GM21381 (cell line): Measurements from ENCODE around the gene SH3BP5.

ENCODE experiments used
- ATAC-seq: cut with Tn5 transposase; IDR thresholded peaks from one replicate; pipeline ENCODE4 v1.9.1; 2021; ENCODE audit warnings: mild to moderate bottlenecking, moderate library complexity; ENCODE audit not compliant: unreplicated experiment

The SH3BP5 gene

DNA sequence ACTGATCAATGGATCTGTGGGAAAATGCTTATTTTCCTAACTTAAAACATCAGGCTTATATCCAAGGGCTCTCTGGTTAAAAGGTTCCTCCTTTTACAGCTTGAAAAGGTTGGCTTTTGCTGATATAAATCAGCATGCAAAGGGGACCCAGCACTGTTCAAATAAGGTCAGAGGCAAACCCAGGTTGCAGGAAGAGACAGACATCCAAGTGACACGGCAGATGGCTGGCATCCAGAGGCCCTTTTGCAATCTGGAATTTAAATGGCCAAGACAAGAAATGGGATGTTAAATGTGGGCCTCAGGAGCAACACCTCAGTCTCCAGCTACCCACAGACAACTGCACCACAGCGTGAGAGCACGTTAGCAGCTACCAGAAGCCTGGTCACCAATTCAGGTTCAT lies 6.3 kb downstream of the SH3BP5 start:
- no peak for ATAC-seq

DNA sequence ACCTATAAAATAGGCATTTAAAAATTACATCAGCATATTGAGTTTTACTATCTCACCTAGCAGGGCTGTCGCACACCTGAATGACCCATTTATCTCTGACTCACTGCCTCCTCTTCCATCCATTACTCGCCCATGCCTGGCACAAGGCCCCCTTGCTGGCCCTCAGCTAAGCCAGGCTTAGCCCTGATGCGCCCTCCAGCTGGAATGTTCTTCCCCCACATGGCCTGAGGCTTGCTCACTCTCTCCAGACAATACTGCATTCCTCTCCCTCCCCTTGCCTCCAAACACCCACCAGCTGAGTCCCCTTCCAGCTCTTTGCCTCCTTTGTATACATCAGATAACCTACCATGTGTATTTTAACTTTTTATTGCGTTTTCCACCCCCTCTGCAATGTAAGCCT lies 7.2 kb downstream of the SH3BP5 start:
- ATAC-seq: no peak

DNA sequence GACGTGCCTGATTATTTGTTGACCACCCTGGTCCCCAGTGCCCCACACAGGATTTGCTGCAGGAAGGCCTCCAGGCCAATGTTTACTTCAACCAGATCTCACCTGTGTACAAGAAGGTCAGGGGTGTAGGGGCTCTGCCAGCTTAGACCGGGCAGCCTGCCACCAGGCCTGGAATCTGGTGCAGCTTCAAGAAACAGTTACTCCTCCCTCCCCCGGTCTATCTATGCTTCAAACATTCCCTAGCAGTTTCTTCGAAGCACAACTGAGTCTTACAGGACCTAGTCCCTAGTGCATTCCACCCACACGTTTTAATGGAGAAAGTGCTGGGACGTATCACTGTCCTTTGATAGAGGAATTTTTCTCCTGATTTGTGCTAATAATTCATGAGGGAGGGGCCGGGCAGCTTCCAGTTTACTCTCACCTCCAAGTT lies 8.0 kb downstream of the SH3BP5 start:
- ATAC-seq: no peak

- no peak for ATAC-seq
Measured at GRCh38 chr3:15323063-15323462, 9.3 kb downstream of the SH3BP5 start.

- ATAC-seq: no peak
Measured at GRCh38 chr3:15321349-15321748, 11.0 kb downstream of the SH3BP5 start.

- ATAC-seq: no peak
Measured at GRCh38 chr3:15319575-15319974, 12.8 kb downstream of the SH3BP5 start.

- no peak for ATAC-seq
Measured at GRCh38 chr3:15319136-15319535, 13.2 kb downstream of the SH3BP5 start.

DNA sequence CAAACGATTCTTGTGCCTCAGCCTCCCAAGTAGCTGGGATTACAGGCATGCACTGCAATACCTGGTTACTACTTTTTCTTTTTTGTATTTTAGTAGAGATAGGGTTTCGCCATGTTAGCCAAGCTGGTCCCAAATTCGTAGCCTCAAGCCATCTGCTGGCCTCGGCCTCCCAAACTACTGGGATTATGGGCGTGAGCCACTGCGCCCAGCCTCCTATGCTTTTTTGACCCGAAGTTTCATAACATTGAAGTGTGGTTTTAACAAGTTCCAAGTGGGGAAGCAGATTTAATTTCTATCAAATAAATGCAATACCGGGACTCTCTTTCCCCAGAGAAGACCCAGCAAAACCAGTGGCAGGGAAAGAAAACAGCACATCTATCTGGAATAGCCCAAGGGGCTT lies 13.7 kb downstream of the SH3BP5 start:
- no peak for ATAC-seq

- ATAC-seq: no peak
Measured at GRCh38 chr3:15316998-15317435, 15.4 kb downstream of the SH3BP5 start.

GRCh38 chr3:15315003-15315402 lies 17.4 kb downstream of the SH3BP5 start:
- no peak for ATAC-seq

DNA sequence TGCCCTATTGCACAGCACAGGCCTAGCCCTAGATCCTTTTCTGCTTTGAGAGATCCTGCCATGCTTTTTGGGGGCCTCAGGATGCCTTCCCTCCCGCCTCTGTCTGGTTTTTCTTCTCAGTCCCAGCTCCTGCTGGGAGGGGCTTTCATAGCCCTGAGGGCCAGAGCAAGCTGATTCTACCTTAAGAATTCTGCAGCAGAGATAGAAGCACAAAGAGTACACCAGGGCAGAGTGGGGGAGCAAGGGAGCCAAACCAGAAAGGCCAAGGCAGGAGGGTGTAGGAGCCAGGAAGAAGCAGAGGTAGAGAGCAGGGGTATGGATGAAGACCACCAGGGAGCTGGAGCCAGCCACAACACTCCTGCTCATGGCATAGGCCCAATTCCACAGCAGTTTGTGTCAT lies 18.1 kb downstream of the SH3BP5 start:
- no peak for ATAC-seq

- no peak for ATAC-seq
Measured at GRCh38 chr3:15313461-15313860, 18.9 kb downstream of the SH3BP5 start.

- ATAC-seq: no peak
Measured at GRCh38 chr3:15312550-15312949, 19.8 kb downstream of the SH3BP5 start.

- peak; percentile 79 for ATAC-seq
Measured at GRCh38 chr3:15310491-15311370, 21.7 kb downstream of the SH3BP5 start.

DNA sequence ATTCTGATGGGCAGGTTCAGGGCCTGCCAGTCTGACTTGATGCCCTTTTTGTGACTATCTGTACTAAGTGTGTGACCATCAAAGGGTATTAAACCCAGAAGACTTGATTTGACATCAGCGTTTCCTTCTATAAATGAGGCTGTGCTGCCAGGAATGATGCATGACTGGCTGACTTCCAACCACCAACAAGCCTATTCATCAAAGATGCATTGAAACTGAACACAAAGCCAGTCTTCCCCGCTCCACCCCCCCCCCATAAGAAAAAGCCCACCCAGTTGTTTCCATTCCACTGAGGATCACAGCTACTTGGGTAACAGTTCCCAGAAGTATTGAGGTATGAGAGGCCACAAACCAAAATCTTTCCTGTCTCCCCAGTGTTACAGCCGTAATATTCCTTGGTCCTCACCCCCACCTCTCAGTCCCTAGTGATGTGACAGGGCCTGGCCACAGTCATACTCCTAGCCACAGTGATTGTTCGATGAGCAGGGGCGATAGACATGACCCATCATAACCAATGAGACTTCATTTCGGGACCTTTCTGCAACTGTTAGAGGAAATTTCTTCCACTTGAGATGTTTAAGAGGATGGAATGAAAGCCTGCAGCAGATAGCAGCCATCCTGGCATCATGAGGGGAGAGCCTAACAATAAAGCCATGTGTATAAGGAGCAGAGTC lies 22.6 kb downstream of the SH3BP5 start:
- no peak for ATAC-seq

DNA sequence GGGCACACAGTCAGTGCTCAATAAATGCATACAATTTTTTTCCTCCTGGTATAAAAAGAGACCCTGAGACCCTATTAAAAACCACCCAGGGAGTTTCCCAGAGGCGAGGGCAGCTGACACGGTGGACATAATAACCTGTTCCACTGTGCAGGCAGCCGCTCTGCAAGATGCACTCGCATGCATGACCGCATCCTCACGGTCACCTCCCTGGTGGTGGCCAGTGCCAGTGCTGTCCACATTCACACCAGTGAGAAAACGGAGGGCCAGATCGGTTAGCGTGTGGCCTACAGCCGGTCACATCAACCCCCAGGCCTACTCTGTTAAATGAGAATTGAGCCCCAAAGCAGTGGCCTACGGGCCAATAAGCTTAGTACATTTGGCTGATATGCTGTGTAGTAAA lies 24.8 kb downstream of the SH3BP5 start:
- ATAC-seq: no peak

DNA sequence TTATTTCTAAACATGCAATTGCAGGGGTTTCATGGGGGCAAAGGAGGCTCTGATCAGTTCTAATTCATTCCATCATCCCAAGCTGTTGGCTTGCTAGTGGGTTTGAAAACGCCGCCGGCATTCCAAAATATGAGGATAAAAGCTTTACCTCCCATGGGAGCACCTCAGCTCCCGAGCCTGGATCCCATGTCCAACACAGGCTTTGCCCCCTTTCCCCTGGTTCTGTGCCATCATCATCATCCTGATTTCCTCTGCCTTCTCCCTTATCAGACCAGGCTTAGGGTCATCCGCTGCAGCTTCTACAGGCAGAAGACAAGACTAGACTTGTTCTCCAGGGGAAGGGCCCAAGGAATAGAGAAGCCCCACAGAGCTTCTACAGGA lies 25.4 kb downstream of the SH3BP5 start:
- no peak for ATAC-seq

DNA sequence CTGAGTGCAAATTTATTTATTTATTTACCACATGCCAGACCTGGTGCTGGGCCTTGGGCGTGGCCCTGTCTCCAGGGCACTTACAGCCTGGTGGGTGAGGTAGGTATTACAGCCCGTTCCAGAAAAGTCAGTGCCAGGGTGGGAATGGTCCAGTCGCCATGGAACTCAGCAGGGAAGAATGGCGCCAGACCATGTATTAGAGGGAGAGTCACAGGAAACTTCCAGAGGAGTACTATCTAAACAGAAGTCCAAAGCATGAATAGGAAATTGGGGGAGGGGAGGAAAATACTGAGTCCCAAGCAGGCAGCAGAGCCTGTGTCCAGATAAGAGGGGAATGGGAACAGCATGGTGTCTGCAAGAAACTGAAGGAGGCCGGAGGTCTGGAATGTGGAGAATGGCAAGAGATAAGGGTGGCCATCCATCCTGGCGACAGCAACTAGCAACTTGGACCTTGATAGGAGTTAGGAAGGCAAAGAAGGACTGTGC lies 27.0 kb downstream of the SH3BP5 start:
- ATAC-seq: no peak

GRCh38 chr3:15303728-15304127 lies 28.7 kb downstream of the SH3BP5 start:
- no peak for ATAC-seq

- ATAC-seq: no peak
Measured at GRCh38 chr3:15303216-15303615, 29.2 kb downstream of the SH3BP5 start.

- no peak for ATAC-seq
Measured at GRCh38 chr3:15301761-15302160, 30.6 kb downstream of the SH3BP5 start.
